ENCODE results near the gene FUT9. TPM values are rescaled to one million over a fixed set of nuclear protein-coding genes. Genes with fewer than 3 reads are reported as not detected.

The FUT9 gene
- total RNA-seq, 1 experiment from 2014 or later, result not detected

DNA sequence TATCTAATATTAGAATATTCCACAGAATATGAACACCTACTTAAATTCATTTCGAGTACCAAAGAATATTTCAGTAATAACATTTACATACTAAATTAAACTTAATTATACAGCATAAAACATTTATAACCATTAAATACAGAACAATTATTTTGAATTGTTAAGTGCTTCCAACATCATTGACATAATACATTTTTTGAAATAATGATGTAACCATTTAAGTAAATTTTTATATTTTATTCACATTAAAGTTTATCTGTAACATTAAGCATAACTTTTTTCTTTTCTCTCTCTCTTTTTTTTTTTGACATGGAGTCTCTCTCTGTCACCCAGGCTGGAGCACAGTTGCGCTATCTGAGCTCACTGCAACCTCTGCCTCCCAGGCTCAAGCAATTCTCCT, 44.5 kb downstream of the FUT9 start:
- TF ChIP-seq, protein P1, sequence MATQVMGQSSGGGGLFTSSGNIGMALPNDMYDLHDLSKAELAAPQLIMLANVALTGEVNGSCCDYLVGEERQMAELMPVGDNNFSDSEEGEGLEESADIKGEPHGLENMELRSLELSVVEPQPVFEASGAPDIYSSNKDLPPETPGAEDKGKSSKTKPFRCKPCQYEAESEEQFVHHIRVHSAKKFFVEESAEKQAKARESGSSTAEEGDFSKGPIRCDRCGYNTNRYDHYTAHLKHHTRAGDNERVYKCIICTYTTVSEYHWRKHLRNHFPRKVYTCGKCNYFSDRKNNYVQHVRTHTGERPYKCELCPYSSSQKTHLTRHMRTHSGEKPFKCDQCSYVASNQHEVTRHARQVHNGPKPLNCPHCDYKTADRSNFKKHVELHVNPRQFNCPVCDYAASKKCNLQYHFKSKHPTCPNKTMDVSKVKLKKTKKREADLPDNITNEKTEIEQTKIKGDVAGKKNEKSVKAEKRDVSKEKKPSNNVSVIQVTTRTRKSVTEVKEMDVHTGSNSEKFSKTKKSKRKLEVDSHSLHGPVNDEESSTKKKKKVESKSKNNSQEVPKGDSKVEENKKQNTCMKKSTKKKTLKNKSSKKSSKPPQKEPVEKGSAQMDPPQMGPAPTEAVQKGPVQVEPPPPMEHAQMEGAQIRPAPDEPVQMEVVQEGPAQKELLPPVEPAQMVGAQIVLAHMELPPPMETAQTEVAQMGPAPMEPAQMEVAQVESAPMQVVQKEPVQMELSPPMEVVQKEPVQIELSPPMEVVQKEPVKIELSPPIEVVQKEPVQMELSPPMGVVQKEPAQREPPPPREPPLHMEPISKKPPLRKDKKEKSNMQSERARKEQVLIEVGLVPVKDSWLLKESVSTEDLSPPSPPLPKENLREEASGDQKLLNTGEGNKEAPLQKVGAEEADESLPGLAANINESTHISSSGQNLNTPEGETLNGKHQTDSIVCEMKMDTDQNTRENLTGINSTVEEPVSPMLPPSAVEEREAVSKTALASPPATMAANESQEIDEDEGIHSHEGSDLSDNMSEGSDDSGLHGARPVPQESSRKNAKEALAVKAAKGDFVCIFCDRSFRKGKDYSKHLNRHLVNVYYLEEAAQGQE (IDR thresholded peaks at IDR 0.05; ENCODE audit: insufficient read depth in 1 of 2, low read depth in 2 of 2, low read length in 1 of 2), result no peak
- TF ChIP-seq, protein P2, sequence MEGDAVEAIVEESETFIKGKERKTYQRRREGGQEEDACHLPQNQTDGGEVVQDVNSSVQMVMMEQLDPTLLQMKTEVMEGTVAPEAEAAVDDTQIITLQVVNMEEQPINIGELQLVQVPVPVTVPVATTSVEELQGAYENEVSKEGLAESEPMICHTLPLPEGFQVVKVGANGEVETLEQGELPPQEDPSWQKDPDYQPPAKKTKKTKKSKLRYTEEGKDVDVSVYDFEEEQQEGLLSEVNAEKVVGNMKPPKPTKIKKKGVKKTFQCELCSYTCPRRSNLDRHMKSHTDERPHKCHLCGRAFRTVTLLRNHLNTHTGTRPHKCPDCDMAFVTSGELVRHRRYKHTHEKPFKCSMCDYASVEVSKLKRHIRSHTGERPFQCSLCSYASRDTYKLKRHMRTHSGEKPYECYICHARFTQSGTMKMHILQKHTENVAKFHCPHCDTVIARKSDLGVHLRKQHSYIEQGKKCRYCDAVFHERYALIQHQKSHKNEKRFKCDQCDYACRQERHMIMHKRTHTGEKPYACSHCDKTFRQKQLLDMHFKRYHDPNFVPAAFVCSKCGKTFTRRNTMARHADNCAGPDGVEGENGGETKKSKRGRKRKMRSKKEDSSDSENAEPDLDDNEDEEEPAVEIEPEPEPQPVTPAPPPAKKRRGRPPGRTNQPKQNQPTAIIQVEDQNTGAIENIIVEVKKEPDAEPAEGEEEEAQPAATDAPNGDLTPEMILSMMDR (IDR thresholded peaks at IDR 0.05), result no peak
- TF ChIP-seq TCF7L2 (IDR thresholded peaks at IDR 0.05; ENCODE audit: low read depth, low read length) (no peak), SIN3A (IDR thresholded peaks at IDR 0.05; ENCODE audit: borderline replicate concordance, insufficient read depth, low read depth, low read length) (no peak), POLR2AphosphoS5 (IDR thresholded peaks at IDR 0.05; ENCODE audit: low read depth, low read length) (no peak)
- no peaks in the 10 kb centered on the region for H3K4me1 ChIP-seq (ENCODE audit: control insufficient read depth, insufficient read depth, low read length)
- H3K27ac ChIP-seq (ENCODE audit: low read length), result no peak overlapping the region
- no peaks in the 10 kb centered on the region for H3K27me3 ChIP-seq (ENCODE audit: control insufficient read depth, insufficient read depth, low read length)
- no peaks in the 10 kb centered on the region for H3K9me3 ChIP-seq (ENCODE audit: control insufficient read depth, insufficient read depth, low read depth, low read length)
- intact Hi-C loops (cut with micrococcal nuclease; ENCODE audit: unreplicated experiment) (no loop called here), in situ Hi-C loops (cut with HindIII; ENCODE audit: low pct_unique_long_range_greater_than_20kb, low sequenced_read_pairs) (no loop called here)
- H3K36me3 ChIP-seq (ENCODE audit: control insufficient read depth, insufficient read depth, low read length), result no peaks in the 10 kb centered on the region
- H3K4me3 ChIP-seq (ENCODE audit: low read depth in 2 of 2, low read length in 2 of 2), result no peak overlapping the region
- no TSS peak for BruUV-seq (replicated peaks)
- CTCF ChIA-PET, result no interaction called here
- DNase-seq (ENCODE audit: low read depth, low spot score), result no peak
- ATAC-seq, result no peak
- POLR2A ChIA-PET, result no interaction called here

DNA sequence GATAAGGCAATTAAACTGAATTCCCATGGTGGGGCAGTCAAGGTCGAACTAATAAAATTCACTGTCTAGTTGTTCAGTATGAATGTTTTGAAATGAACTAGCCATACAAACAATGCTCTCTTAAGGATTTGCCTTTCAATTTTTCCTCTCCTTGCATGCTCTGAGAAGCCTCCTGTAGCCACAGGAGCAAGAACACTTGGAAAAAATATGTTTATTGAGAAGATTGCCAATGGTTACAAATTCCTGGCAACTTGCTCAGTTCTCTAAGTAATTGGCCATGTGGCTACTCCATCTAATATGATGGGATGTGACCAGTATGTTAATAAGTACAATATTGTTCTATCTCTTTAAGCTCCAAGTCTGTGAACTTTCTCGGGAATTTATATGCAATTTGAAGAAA, 49.4 kb downstream of the FUT9 start:
- DNase-seq (ENCODE audit: low read depth, low spot score) (no peak), ATAC-seq (no peak)
- intact Hi-C loops (cut with micrococcal nuclease; ENCODE audit: unreplicated experiment), result no loop called here
- H3K27ac ChIP-seq (ENCODE audit: low read length), result no peak overlapping the region
- CTCF ChIA-PET, result no interaction called here
- no peaks in the 10 kb centered on the region for H3K9me3 ChIP-seq (ENCODE audit: control insufficient read depth, insufficient read depth, low read depth, low read length)
- TF ChIP-seq, protein P2 (IDR thresholded peaks at IDR 0.05), result no peak
- TF ChIP-seq, protein P1 (IDR thresholded peaks at IDR 0.05; ENCODE audit: insufficient read depth in 1 of 2, low read depth in 2 of 2, low read length in 1 of 2), result no peak
- TF ChIP-seq SIN3A (IDR thresholded peaks at IDR 0.05; ENCODE audit: borderline replicate concordance, insufficient read depth, low read depth, low read length), result no peak
- in situ Hi-C loops (cut with HindIII; ENCODE audit: low pct_unique_long_range_greater_than_20kb, low sequenced_read_pairs), result no loop called here
- BruUV-seq (replicated peaks), result no TSS peak
- no peaks in the 10 kb centered on the region for H3K4me1 ChIP-seq (ENCODE audit: control insufficient read depth, insufficient read depth, low read length)
- POLR2A ChIA-PET, result no interaction called here
- no peak overlapping the region for H3K4me3 ChIP-seq (ENCODE audit: low read depth in 2 of 2, low read length in 2 of 2)
- no peaks in the 10 kb centered on the region for H3K27me3 ChIP-seq (ENCODE audit: control insufficient read depth, insufficient read depth, low read length)
- H3K36me3 ChIP-seq (ENCODE audit: control insufficient read depth, insufficient read depth, low read length), result no peaks in the 10 kb centered on the region

Measured in Panc1 (cell line).